ENCODE measurements around the gene PIPOX. TPM values are rescaled to one million over a fixed set of nuclear protein-coding genes. Genes with fewer than 3 reads are reported as not detected.
"Not testable (repeated sequence)": the region's sequence is repeated elsewhere in the genome, so short reads cannot be mapped to it uniquely, and the experiment has no call there.

The PIPOX gene
- total RNA-seq, 6 donors from 2014 or later = 0.91 to 3.6 (median 2.2) TPM; not detected in 2

GRCh38 chr17:29080965-29081364 is 38.0 kb downstream of the PIPOX start:
- TF ChIP-seq POLR2A (IDR thresholded peaks at IDR 0.05) = no peak
- no peak for TF ChIP-seq POLR2AphosphoS5 (IDR thresholded peaks at IDR 0.05)
- TF ChIP-seq EP300 (IDR thresholded peaks at IDR 0.05) = no peak
- no peak for TF ChIP-seq CTCF (IDR thresholded peaks at IDR 0.05)
- DNase-seq (no peak), ATAC-seq (ENCODE audit: low FRiP score in 2 of 2) (no peak)
- Histone ChIP-seq H3K36me3 (peaks cover 7 to 84% (median 56%) of the 10 kb centered on the region in 4 donors), H3K27ac (no peak overlapping the region), H3K4me1 (no peaks in the 10 kb centered on the region), H3K4me3 (no peak overlapping the region), H3K27me3 (no peaks in the 10 kb centered on the region), H3K9me3 (no peaks in the 10 kb centered on the region)
- WGBS, 2 donors = 83 to 88% methylated on average over 14 of the region's 14 CpGs

- DNase-seq (no peak), ATAC-seq (ENCODE audit: low FRiP score in 2 of 2) (no peak)
- Histone ChIP-seq H3K4me1 (no peaks in the 10 kb centered on the region), H3K36me3 (peaks cover 20 to 98% (median 76%) of the 10 kb centered on the region in 4 donors), H3K27me3 (no peaks in the 10 kb centered on the region), H3K9me3 (no peaks in the 10 kb centered on the region), H3K4me3 (no peak overlapping the region), H3K27ac (no peak overlapping the region)
- no peak for TF ChIP-seq POLR2A (IDR thresholded peaks at IDR 0.05)
- no peak for TF ChIP-seq EP300 (IDR thresholded peaks at IDR 0.05)
- TF ChIP-seq CTCF (IDR thresholded peaks at IDR 0.05) = no peak
- no peak for TF ChIP-seq POLR2AphosphoS5 (IDR thresholded peaks at IDR 0.05)
- 79 to 84% methylated on average over 21 of the region's 21 CpGs for WGBS, 2 donors
These were observed 41.7 kb downstream of the PIPOX start for GRCh38 chr17:29084541-29085146.

- peaks cover 20 to 98% (median 76%) of the 10 kb centered on the region in 4 donors for H3K36me3 ChIP-seq
These were observed 42.3 kb downstream of the PIPOX start for GRCh38 chr17:29085223-29085622.

GRCh38 chr17:29086628-29087332 is 43.8 kb downstream of the PIPOX start:
- ATAC-seq (ENCODE audit: low FRiP score in 2 of 2) (no peak), DNase-seq (no peak)
- no peaks in the 10 kb centered on the region for H3K4me1 ChIP-seq
- TF ChIP-seq POLR2AphosphoS5 (IDR thresholded peaks at IDR 0.05) (no peak), POLR2A (IDR thresholded peaks at IDR 0.05) (no peak)
- H3K9me3 ChIP-seq = no peaks in the 10 kb centered on the region
- no peak overlapping the region for H3K4me3 ChIP-seq
- no peaks in the 10 kb centered on the region for H3K27me3 ChIP-seq
- WGBS, 2 donors = 92 to 94% methylated on average over 18 to 19 of the region's 19 CpGs
- no peak overlapping the region for H3K27ac ChIP-seq
- H3K36me3 ChIP-seq = peaks cover 31 to 98% (median 76%) of the 10 kb centered on the region in 4 donors

More at GRCh38 chr17:29085223-29085622, 42.3 kb downstream of the PIPOX start:
- no peaks in the 10 kb centered on the region for H3K9me3 ChIP-seq
- no peak overlapping the region for H3K4me3 ChIP-seq
- no peaks in the 10 kb centered on the region for H3K4me1 ChIP-seq
- no peak for DNase-seq
- TF ChIP-seq CTCF (IDR thresholded peaks at IDR 0.05) (no peak), POLR2AphosphoS5 (IDR thresholded peaks at IDR 0.05) (no peak), EP300 (IDR thresholded peaks at IDR 0.05) (no peak), POLR2A (IDR thresholded peaks at IDR 0.05) (no peak)
- no peaks in the 10 kb centered on the region for H3K27me3 ChIP-seq
- 92% methylated on average over 12 of the region's 12 CpGs for WGBS, 2 donors
- no peak for ATAC-seq (ENCODE audit: low FRiP score in 2 of 2)
- no peak overlapping the region for H3K27ac ChIP-seq

- H3K4me1 ChIP-seq; H3K9me3 ChIP-seq; H3K27me3 ChIP-seq; H3K27ac ChIP-seq; H3K4me3 ChIP-seq; DNase-seq; ATAC-seq (ENCODE audit: low FRiP score in 2 of 2): not testable (repeated sequence)
- H3K36me3 ChIP-seq = peaks cover 36 to 98% (median 85%) of the 10 kb centered on the region in 4 donors
- 96% methylated on average over 3 of the region's 3 CpGs for WGBS, 2 donors
These were observed 45.8 kb downstream of the PIPOX start for GRCh38 chr17:29088782-29089181.
